HepG2 (cell line): ENCODE results near the gene ABAT. TPM values are rescaled to one million over a fixed set of nuclear protein-coding genes. Genes with fewer than 3 reads are reported as not detected.

Experiments used
- AHDC1 ChIP-seq: sonication (generic); formaldehyde crosslinking; IDR thresholded peaks from 2 replicates; pipeline ENCODE4 v1.5.1; 2020; ENCODE audit warnings: mild to moderate bottlenecking, missing genetic modification reagents, borderline replicate concordance
- MAX ChIP-seq: IDR thresholded peaks from 2 replicates; pipeline ENCODE4 v1.6.1; 2012; ENCODE audit warnings: inconsistent platforms
- PATZ1 ChIP-seq: sonication (generic); formaldehyde crosslinking; IDR thresholded peaks from 2 replicates; pipeline ENCODE4 v1.4.0; 2020; ENCODE audit warnings: missing genetic modification reagents
- RORA ChIP-seq: sonication (generic); formaldehyde crosslinking; IDR thresholded peaks from 2 replicates; pipeline ENCODE4 v1.5.0; 2020; ENCODE audit warnings: mild to moderate bottlenecking, missing genetic modification reagents, moderate library complexity
- TARDBP ChIP-seq: sonication (generic); formaldehyde crosslinking; IDR thresholded peaks from 2 replicates; pipeline ENCODE4 v1.8.0; 2022; ENCODE audit warnings: mild to moderate bottlenecking, missing genetic modification reagents
- ZNF501 ChIP-seq: sonication (generic); formaldehyde crosslinking; IDR thresholded peaks from 2 replicates; pipeline ENCODE4 v1.5.1; 2020; ENCODE audit warnings: mild to moderate bottlenecking, moderate library complexity, missing genetic modification reagents
- ZNF512B ChIP-seq: sonication (generic); formaldehyde crosslinking; IDR thresholded peaks from 2 replicates; pipeline ENCODE4 v1.5.1; 2020; ENCODE audit warnings: missing genetic modification reagents, mild to moderate bottlenecking, borderline replicate concordance
- ZNF577 ChIP-seq: sonication (generic); formaldehyde crosslinking; IDR thresholded peaks from 2 replicates; pipeline ENCODE4 v1.4.0; 2020; ENCODE audit warnings: mild to moderate bottlenecking, low read depth, missing genetic modification reagents, borderline replicate concordance
- polyA plus RNA-seq, 8 experiments: library from polyadenylated mRNA; depleted of rRNA in 3 of 8; stranded (reverse) in 7 of 8; unstranded in 1 of 8; fragments of >200 nt; fragmentation: Illumina TruSeq in 4 of 8; extraction: Trizol in 4 of 8; gene quantifications; 2 replicates each; pipeline versions ENCODE4 v1.2.1 to v1.2.3, GENCODE V29; 2011 to 2016; ENCODE audit warnings: low read depth in 4 of 8, missing spikeins in 1 of 8, mixed read lengths in 1 of 8; ENCODE audit not compliant: insufficient read depth in 1 of 8
- total RNA-seq, 5 experiments: library from RNA; depleted of rRNA; stranded (reverse); fragments of >200 nt; fragmentation: Illumina TruSeq; extraction: Trizol; gene quantifications; 2 replicates each; pipeline ENCODE4 v1.2.3, GENCODE V29; 2016; ENCODE audit warnings: low read depth in 1 of 5
- TF ChIP-seq, protein P1 (sequence below): sonication (generic); formaldehyde crosslinking; IDR thresholded peaks from 2 replicates; pipeline ENCODE4 v1.4.0; 2020; ENCODE audit warnings: missing genetic modification reagents, borderline replicate concordance
- TF ChIP-seq, protein P2 (sequence below): sonication (generic); formaldehyde crosslinking; IDR thresholded peaks from 2 replicates; pipeline ENCODE4 v1.8.0; 2022; ENCODE audit warnings: mild to moderate bottlenecking, missing genetic modification reagents

The ABAT gene
- total and polyA plus RNA-seq, 2 of the 13 experiments (the other 11 are each of a cell fraction or from before 2014, with no cell fraction given), result 47.6 to 97.3 TPM

DNA sequence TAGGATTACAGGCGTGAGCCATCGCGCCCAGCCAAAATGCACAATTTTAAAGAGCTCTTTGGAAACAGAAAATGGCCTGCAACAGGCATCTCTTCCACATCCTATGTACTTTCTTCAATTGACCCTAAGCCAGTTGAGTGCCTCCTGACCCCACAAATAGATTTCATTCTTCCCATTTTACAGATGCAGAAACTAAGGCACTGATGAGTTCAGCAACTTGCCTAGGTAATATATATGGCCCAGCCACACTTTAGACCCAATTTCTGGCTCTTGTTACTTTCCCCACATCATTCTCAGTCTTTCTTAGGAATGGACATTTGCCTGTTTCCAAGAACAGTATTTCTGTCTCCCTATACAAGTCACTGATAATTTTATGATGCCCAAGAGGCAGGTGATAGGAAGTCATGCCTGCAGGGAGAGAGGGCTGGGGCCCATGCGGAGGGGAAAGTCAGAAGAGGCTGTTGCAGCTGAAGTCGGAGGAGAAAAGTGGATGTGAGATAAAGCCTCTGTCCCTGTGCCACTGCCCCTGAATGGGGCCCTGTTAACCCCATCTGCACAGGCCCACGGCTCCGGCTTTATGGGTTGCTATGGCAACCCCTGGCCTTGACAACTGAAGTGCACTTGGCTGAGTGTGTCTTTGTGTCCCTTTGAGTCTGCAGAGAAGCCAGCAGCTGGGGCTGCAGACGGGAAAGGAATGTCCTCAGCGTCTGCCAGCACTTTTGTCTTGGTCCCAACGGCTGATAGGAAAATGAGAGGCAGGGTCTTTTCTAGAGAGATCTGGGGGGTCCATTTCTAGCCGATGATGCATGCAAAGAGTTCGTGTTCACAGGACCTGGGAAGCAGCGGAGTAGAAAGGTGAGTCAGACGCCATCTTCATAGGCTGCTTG, 45.9 kb downstream of the ABAT start (continued):
- TF ChIP-seq ZNF512B (peak; percentile 29; the same call in 1 of the 2 replicates), AHDC1 (CRISPR knock-in tag) (peak; percentile 56; the same call in 1 of the 2 replicates), MAX (peak; percentile 20; the same call in 1 of the 2 replicates), PATZ1 (CRISPR knock-in tag) (peak; percentile 40; the same call in 1 of the 2 replicates), ZNF501 (CRISPR knock-in tag) (peak; percentile 58; the same call in 1 of the 2 replicates), TARDBP (CRISPR knock-in tag) (0 out of 2 replicates have a peak, but pooled peaks have one; percentile 40), ZNF577 (CRISPR knock-in tag) (no peak), RORA (CRISPR knock-in tag) (no peak)
- TF ChIP-seq, protein P1, sequence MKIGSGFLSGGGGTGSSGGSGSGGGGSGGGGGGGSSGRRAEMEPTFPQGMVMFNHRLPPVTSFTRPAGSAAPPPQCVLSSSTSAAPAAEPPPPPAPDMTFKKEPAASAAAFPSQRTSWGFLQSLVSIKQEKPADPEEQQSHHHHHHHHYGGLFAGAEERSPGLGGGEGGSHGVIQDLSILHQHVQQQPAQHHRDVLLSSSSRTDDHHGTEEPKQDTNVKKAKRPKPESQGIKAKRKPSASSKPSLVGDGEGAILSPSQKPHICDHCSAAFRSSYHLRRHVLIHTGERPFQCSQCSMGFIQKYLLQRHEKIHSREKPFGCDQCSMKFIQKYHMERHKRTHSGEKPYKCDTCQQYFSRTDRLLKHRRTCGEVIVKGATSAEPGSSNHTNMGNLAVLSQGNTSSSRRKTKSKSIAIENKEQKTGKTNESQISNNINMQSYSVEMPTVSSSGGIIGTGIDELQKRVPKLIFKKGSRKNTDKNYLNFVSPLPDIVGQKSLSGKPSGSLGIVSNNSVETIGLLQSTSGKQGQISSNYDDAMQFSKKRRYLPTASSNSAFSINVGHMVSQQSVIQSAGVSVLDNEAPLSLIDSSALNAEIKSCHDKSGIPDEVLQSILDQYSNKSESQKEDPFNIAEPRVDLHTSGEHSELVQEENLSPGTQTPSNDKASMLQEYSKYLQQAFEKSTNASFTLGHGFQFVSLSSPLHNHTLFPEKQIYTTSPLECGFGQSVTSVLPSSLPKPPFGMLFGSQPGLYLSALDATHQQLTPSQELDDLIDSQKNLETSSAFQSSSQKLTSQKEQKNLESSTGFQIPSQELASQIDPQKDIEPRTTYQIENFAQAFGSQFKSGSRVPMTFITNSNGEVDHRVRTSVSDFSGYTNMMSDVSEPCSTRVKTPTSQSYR, result no peak
- TF ChIP-seq, protein P2, sequence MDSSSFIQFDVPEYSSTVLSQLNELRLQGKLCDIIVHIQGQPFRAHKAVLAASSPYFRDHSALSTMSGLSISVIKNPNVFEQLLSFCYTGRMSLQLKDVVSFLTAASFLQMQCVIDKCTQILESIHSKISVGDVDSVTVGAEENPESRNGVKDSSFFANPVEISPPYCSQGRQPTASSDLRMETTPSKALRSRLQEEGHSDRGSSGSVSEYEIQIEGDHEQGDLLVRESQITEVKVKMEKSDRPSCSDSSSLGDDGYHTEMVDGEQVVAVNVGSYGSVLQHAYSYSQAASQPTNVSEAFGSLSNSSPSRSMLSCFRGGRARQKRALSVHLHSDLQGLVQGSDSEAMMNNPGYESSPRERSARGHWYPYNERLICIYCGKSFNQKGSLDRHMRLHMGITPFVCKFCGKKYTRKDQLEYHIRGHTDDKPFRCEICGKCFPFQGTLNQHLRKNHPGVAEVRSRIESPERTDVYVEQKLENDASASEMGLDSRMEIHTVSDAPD (CRISPR knock-in tag), result 0 out of 2 replicates have a peak, but pooled peaks have one; percentile 27
